Neutrophil (primary cell): ENCODE results near the gene ITPRIPL1.

Experiments used
- H3K27ac ChIP-seq: fragments of 200-600 bp; sonication (generic); 2 replicates; pipeline ENCODE4 v1.5.1; 2016; ENCODE audit warnings: mild to moderate bottlenecking, moderate library complexity
- H3K27me3 ChIP-seq: fragments of 200-600 bp; sonication (generic); 2 replicates; pipeline ENCODE4 v1.6.0; 2016; ENCODE audit warnings: mild to moderate bottlenecking
- H3K36me3 ChIP-seq: fragments of 200-600 bp; sonication (generic); 2 replicates; pipeline ENCODE4 v1.5.1; 2017
- H3K4me1 ChIP-seq, 2 experiments: fragments of 200-600 bp in 1 of 2; sonication (generic) in 1 of 2; 1 replicate in 1 of 2; 2 replicates in 1 of 2; pipeline versions ENCODE4 v1.5.1 to v1.6.1; 2013 to 2016; ENCODE audit warnings: low read depth in 1 of 2, low read length in 1 of 2, mild to moderate bottlenecking in 1 of 2, moderate library complexity in 1 of 2; ENCODE audit not compliant: control insufficient read depth in 1 of 2, insufficient read depth in 1 of 2
- H3K4me3 ChIP-seq, 2 experiments: fragments of 200-600 bp in 1 of 2; sonication (generic) in 1 of 2; 1 replicate in 1 of 2; 2 replicates in 1 of 2; pipeline ENCODE4 v1.5.1; 2013 to 2016; ENCODE audit warnings: low read depth in 1 of 2, low read length in 1 of 2, mild to moderate bottlenecking in 1 of 2, moderate library complexity in 1 of 2
- H3K9me3 ChIP-seq: fragments of 200-600 bp; sonication (generic); 2 replicates; pipeline ENCODE4 v1.5.1; 2016
- TF ChIP-seq, protein P1 (sequence below): fragments of 200-600 bp; sonication (generic); IDR thresholded peaks from 2 replicates; pipeline ENCODE4 v1.5.1; 2016; ENCODE audit warnings: antibody characterized with exemption

ITPRIPL1 gene

DNA sequence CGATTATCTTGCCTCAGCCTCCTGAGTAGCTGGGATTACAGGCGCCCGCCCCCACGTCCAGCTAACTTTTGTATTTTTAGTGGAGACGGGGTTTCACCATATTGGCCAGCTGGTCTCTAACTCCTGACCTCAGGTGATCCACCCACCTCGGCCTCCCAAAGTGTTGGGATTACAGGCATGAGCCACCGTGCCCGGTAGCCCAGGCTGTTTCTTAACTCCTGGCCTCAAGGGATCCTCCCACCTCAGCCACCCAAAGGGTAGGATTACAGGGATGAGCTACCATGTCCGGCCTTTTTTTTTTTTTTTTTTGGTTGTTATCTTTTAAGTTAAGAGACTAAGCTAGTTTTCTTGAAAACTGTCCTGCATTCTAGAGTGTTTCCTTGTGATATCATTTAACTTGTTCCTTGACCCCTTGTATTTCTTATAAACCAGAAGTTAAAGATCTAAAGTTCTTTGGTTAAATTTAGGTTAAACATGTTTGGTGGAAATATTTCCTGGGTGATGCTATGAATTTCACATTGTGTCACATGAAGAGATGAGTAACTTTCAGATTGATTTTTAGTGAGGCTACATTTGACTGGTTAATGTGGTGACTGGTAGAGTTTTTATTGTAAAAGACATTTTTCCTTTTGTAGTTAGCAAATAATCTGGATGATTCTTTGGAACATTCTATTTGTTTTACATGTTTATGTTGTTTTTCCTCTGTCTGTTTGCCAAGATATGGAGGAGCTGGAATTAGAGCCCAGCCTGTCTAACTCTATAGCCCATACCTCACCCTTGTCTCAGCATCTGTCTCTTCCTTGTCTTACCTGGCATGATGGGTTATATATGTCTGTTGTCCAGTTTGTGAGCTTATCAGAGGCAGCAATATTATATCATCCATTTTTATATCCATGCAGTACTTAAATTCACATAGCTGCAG is 15.6 kb downstream of the ITPRIPL1 start:
- Histone ChIP-seq H3K9me3 (no peaks in the 10 kb centered on the region), H3K4me3 (no peak overlapping the region), H3K27me3 (no peaks in the 10 kb centered on the region), H3K4me1 (peaks cover 15 to 17% of the 10 kb centered on the region in 2 experiments), H3K27ac (no peak overlapping the region), H3K36me3 (peaks cover 43% of the 10 kb centered on the region)
- TF ChIP-seq, protein P1, sequence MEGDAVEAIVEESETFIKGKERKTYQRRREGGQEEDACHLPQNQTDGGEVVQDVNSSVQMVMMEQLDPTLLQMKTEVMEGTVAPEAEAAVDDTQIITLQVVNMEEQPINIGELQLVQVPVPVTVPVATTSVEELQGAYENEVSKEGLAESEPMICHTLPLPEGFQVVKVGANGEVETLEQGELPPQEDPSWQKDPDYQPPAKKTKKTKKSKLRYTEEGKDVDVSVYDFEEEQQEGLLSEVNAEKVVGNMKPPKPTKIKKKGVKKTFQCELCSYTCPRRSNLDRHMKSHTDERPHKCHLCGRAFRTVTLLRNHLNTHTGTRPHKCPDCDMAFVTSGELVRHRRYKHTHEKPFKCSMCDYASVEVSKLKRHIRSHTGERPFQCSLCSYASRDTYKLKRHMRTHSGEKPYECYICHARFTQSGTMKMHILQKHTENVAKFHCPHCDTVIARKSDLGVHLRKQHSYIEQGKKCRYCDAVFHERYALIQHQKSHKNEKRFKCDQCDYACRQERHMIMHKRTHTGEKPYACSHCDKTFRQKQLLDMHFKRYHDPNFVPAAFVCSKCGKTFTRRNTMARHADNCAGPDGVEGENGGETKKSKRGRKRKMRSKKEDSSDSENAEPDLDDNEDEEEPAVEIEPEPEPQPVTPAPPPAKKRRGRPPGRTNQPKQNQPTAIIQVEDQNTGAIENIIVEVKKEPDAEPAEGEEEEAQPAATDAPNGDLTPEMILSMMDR: no peak

DNA sequence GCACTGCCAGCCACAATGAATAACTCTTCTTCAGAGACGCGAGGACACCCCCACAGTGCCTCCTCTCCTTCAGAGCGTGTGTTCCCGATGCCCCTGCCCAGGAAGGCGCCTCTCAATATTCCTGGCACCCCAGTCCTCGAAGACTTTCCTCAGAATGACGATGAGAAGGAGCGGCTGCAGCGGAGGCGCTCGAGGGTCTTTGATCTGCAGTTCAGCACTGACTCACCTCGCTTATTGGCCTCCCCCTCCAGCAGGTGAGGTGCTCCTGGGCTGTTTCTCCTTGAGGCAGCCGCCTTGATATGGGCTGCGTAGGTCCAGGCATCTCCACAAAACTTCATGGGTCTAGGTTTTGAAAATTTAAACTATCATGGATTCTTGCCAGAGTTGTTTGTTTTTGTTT is 16.5 kb downstream of the ITPRIPL1 start:
- TF ChIP-seq, protein P1: no peak
- Histone ChIP-seq H3K36me3 (peaks cover 52% of the 10 kb centered on the region), H3K4me1 (peaks cover 7 to 8% of the 10 kb centered on the region in 2 experiments), H3K4me3 (no peak overlapping the region), H3K9me3 (no peaks in the 10 kb centered on the region), H3K27me3 (no peaks in the 10 kb centered on the region), H3K27ac (no peak overlapping the region)

DNA sequence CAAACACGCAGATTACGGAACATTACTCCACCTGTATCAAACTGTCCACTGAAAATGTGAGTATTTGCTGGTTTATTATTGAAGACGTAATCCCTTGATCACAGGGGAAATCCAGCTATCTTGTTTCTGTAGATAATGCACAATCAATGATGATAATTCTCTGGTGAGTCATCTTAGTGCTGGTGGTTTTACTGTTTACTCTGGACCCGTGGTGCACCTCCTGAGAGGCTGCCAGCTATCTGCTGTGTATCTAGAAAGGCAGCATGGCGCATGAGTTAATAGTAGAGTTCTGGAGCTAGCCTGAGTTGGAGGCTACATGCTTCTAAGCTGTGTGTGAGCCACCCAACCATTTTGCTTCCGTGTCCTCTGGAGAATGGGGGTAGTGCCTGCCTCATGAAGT is 17.0 kb downstream of the ITPRIPL1 start:
- H3K27me3 ChIP-seq: no peaks in the 10 kb centered on the region
- no peak overlapping the region for H3K27ac ChIP-seq
- no peak overlapping the region for H3K4me3 ChIP-seq
- TF ChIP-seq, protein P1: no peak
- H3K4me1 ChIP-seq: peaks cover 3 to 5% of the 10 kb centered on the region in 2 experiments
- H3K36me3 ChIP-seq: peaks cover 56% of the 10 kb centered on the region
- no peaks in the 10 kb centered on the region for H3K9me3 ChIP-seq

DNA sequence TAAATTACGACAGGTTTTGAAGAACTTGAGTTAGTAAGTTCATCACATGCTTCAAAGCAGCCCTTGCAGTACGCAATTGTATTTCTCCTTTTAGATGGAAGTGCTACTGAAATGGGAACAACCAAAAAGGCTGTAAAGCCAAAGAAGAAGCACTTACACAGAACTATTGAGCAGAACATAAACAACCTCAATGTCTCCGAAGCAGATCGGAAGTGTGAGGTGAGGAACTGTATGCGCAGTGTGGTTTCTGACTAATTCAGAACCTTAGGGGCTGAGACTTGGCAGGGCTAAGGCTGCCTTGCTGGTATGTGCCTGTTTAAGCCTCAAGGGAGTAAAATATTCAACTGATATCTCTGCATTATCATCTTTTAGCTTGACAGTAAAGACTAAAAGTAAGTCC is 18.9 kb downstream of the ITPRIPL1 start:
- Histone ChIP-seq H3K4me1 (no peaks in the 10 kb centered on the region), H3K27ac (no peak overlapping the region), H3K27me3 (no peaks in the 10 kb centered on the region), H3K36me3 (peaks cover 72% of the 10 kb centered on the region), H3K4me3 (no peak overlapping the region), H3K9me3 (no peaks in the 10 kb centered on the region)
- TF ChIP-seq, protein P1: no peak

DNA sequence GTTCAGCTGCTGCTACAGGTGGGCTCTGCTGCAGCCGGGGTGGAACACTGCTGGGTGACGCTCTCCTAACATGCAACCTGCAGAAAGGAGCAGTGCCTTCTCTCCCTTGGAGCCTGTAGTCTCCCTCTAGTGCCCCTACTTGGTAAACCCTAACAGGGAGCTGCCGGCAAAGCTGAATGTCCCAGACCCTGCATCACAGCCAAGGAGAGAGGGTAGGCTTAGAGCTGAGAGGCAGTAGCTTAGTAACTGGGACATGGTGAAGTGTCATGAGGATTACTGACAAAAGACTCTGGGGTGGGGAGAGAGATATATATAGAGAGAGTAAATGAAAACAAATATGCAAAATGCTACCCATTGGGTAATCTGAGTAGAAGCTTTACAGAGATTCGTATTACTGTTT is 20.3 kb downstream of the ITPRIPL1 start:
- H3K36me3 ChIP-seq: peaks cover 84% of the 10 kb centered on the region

More for the DNA sequence above, 20.3 kb downstream of the ITPRIPL1 start:
- TF ChIP-seq, protein P1: no peak
- H3K27ac ChIP-seq: no peak overlapping the region
- H3K4me3 ChIP-seq: no peak overlapping the region
- H3K4me1 ChIP-seq: no peaks in the 10 kb centered on the region
- no peaks in the 10 kb centered on the region for H3K27me3 ChIP-seq
- no peaks in the 10 kb centered on the region for H3K9me3 ChIP-seq
